ENCODE results near the gene TJP3.
"Not testable (repeated sequence)": the region's sequence is repeated elsewhere in the genome, so short reads cannot be mapped to it uniquely, and the experiment has no call there.

Gene TJP3

GRCh38 chr19:3708207-3708931 lies at the start of gene TJP3:
Gene TJP3 (plus strand): TSS chr19:3708384. CDS start chr19:3728433, 20,049 bp downstream.
- no peak for DNase-seq

GRCh38 chr19:3658870-3659745 lies 49.1 kb upstream of the TJP3 start:
- DNase-seq: no peak

GRCh38 chr19:3659746-3660112 lies 48.5 kb upstream of the TJP3 start:
- no peak for DNase-seq

GRCh38 chr19:3660493-3661219 lies 47.5 kb upstream of the TJP3 start:
- DNase-seq: no peak

- no peak for DNase-seq
Observed at GRCh38 chr19:3661284-3662238, 46.6 kb upstream of the TJP3 start.

GRCh38 chr19:3663838-3664237 lies 44.3 kb upstream of the TJP3 start:
- DNase-seq: no peak

GRCh38 chr19:3664879-3665642 lies 43.1 kb upstream of the TJP3 start:
- DNase-seq: no peak

DNA sequence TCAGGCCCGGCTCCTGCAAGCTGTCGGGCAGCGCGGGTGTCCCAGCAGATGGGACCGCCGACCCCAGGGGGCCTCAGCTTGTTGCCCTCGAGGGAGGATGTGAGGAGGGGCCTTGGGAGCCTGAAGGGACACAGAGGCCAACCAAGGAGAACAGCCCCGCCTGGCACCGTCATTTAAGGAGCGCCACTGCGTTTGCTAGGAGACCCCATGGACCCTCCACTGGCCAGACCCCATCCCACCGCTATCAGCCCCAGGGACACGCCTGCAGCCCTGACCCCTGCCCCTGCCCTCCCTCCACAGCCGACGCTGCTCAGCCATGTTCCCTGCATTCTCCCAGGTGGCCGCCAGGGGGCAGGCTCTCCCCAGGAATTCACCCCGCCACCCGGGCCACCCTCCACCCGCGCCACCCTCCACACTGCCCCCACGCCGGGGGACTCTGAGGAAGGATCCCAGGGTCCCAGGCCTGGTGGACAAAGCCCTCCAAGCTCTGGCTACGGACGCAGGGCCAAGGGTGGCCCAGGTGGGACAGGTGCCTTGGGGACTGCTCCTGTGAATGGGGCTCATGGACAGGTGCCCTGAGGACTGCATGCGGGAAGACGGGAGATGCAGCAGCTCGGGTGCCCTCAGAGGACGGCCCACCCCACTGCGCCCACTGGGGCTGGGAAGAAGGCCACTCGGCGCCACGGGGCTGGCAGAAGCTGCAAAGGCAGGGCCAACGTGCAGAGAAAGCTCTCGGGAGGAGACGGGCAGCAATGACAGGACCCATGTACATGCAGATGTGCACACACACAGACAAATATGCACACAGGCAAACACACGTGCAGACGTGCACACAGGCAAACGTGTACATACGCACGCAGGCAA lies 42.3 kb upstream of the TJP3 start:
- peak; percentile 85 to 87 for DNase-seq

- not testable (repeated sequence) for DNase-seq
Observed at GRCh38 chr19:3666545-3666856, 41.7 kb upstream of the TJP3 start.

DNA sequence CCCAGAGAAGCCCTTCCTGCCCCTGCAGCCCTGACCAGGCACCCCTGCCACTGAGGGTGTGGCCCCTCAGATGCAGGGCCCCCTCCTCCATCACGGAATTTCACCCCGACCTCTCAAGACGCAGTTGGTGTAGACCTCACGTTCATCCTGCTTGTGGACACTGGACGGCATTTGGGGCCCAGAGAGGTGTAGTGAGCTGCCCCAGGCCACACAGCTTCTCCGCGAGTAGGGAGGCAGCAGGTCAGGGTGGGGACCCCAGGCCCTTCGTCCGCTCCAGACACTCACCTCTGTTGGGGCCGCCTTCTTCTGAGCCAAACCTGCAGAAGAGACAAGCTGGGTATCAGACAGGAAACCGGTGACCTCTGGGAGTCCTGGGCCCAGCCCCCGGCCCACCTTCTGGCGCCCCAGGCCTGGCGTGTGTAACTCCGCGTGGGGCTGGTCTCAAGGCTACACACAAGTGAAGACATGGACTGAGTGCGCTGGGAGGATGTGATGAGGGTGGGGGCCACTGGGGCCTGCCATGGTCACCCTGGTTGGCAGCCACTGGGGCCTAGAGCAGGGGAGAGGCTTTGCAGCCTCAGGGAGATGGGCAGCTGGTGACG lies 41.0 kb upstream of the TJP3 start:
- no peak for DNase-seq

GRCh38 chr19:3667766-3668165 lies 40.4 kb upstream of the TJP3 start:
- DNase-seq: no peak

- no peak for DNase-seq
Observed at GRCh38 chr19:3668331-3669081, 39.7 kb upstream of the TJP3 start.

GRCh38 chr19:3669082-3669946 lies 38.9 kb upstream of the TJP3 start:
- no peak for DNase-seq

DNA sequence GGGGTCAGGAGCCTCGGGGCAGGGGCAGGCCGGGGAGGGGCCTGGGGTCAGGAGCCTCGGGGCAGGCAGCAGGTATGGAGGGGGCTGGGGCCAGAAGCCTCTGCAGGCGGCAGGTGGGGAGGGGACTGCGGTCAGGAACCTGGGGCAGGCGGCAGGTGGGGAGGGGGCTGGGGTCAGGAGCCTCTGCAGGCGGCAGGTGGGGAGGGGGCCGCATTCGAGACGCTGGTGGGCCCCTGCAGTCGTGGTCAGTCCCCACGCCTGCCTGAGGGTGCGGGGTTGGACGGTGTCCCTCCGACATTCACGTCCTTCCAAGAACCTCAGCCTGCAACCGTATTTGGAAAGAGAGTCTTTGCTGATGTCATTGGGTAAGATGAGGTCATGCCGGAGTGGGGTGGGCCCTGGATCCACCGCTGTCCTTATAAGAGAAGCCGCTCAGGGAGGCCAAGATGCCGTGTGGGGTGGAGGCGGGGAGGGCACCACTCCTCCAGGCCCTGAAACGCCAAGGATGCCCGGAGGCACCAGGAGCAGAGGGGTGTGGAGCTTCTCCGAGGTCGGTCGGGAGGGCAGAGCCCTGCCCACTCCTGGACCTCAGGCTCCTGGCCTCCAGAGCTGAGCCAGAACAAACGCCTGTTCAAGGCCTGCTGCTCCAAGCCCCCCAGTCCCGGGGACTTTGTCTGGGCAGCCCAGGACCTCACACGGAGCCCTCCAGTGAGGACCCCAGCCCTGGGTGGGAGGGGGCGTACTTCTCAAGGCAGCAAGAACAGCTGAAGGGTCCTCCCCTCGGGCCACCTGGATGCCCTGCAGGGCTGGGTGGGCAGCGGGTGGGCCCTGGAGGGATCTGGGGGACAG lies 38.0 kb upstream of the TJP3 start:
- peak in 1 of 2 experiments; percentile 30 for DNase-seq

- peak; percentile 74 to 81 for DNase-seq
Observed at GRCh38 chr19:3670796-3671679, 37.1 kb upstream of the TJP3 start.
